Erythroblast (primary cell): Measurements from ENCODE around the gene BEX3.

Experiments
- GATA1 ChIP-seq: IDR thresholded peaks from 2 replicates; pipeline ENCODE4 v1.6.1; 2011; ENCODE audit warnings: low read depth, mild to moderate bottlenecking, control low read depth, low read length, moderate library complexity
- POLR2A ChIP-seq: IDR thresholded peaks from 2 replicates; pipeline ENCODE4 v1.6.1; 2011; ENCODE audit warnings: mild to moderate bottlenecking, low read length

- TF ChIP-seq POLR2A (no peak), GATA1 (no peak)
These were observed 38.7 kb downstream of the BEX3 start for GRCh38 chrX:103415068-103415467.
